Mesenchymal stem cell (in vitro differentiated cells and primary cell): ENCODE results near the gene WDFY1.
A peak's percentile ranks its signal among the peaks of the same experiment; 100 is the strongest.

Source experiments
- DNase-seq: peaks from one replicate; pipeline ENCODE4 v3.0.0-alpha.2; 2013
- H2AFZ ChIP-seq: one replicate; pipeline ENCODE4 v1.6.1; 2013; ENCODE audit warnings: low read depth, mild to moderate bottlenecking, control low read depth, inconsistent platforms, low read length, moderate library complexity
- H2AK5ac ChIP-seq: 2 replicates; pipeline ENCODE4 v1.6.1; 2013; ENCODE audit warnings: low read length, moderate library complexity, mild to moderate bottlenecking, inconsistent platforms; ENCODE audit not compliant: severe bottlenecking
- H2BK120ac ChIP-seq: one replicate; pipeline ENCODE4 v1.6.1; 2013; ENCODE audit warnings: low read depth, mild to moderate bottlenecking, inconsistent platforms, low read length, moderate library complexity
- H2BK12ac ChIP-seq, 2 experiments: one replicate each; pipeline ENCODE4 v1.6.1; 2013; ENCODE audit warnings: inconsistent platforms in 2 of 2, low read length in 2 of 2, mild to moderate bottlenecking in 2 of 2, moderate library complexity in 2 of 2, control low read depth in 1 of 2
- H2BK15ac ChIP-seq: one replicate; pipeline ENCODE4 v1.6.1; 2013; ENCODE audit warnings: mild to moderate bottlenecking, low read depth, inconsistent platforms; ENCODE audit not compliant: poor library complexity, severe bottlenecking
- H2BK5ac ChIP-seq: 2 replicates; pipeline ENCODE4 v1.6.1; 2013; ENCODE audit warnings: low read depth, mild to moderate bottlenecking, low read length, control low read depth, inconsistent platforms; ENCODE audit not compliant: poor library complexity, severe bottlenecking
- H3K14ac ChIP-seq, 2 experiments: one replicate each; pipeline ENCODE4 v1.6.1; 2013; ENCODE audit warnings: inconsistent platforms in 2 of 2, low read length in 2 of 2, control low read depth in 1 of 2, mild to moderate bottlenecking in 1 of 2, moderate library complexity in 1 of 2
- H3K18ac ChIP-seq, 2 experiments: one replicate each; pipeline ENCODE4 v1.6.1; 2013; ENCODE audit warnings: inconsistent platforms in 2 of 2, low read length in 2 of 2, control low read depth in 1 of 2, low read depth in 1 of 2, mild to moderate bottlenecking in 1 of 2
- H3K23ac ChIP-seq, 2 experiments: one replicate each; pipeline ENCODE4 v1.6.1; 2013; ENCODE audit warnings: inconsistent platforms in 2 of 2, low read length in 2 of 2, mild to moderate bottlenecking in 2 of 2, moderate library complexity in 2 of 2, control low read depth in 1 of 2
- H3K27ac ChIP-seq: 2 replicates; pipeline ENCODE4 v1.5.1; 2013; ENCODE audit warnings: mild to moderate bottlenecking, moderate library complexity, low read length, control low read depth, inconsistent platforms; ENCODE audit not compliant: poor library complexity, severe bottlenecking
- H3K27me3 ChIP-seq, 2 experiments: 2 replicates each; pipeline versions ENCODE4 v1.6.1 to v1.7.0; 2013; ENCODE audit warnings: low read length in 2 of 2, mild to moderate bottlenecking in 2 of 2, moderate library complexity in 2 of 2, control low read depth in 1 of 2, inconsistent platforms in 1 of 2; ENCODE audit not compliant: control insufficient read depth in 1 of 2, insufficient read depth in 1 of 2
- H3K36me3 ChIP-seq, 2 experiments: 2 replicates each; pipeline versions ENCODE4 v1.6.1 to v1.7.0; 2013; ENCODE audit warnings: low read length in 2 of 2, control low read depth in 1 of 2, inconsistent platforms in 1 of 2, low read depth in 1 of 2, mild to moderate bottlenecking in 1 of 2; ENCODE audit not compliant: insufficient read depth in 2 of 2, control insufficient read depth in 1 of 2
- H3K4ac ChIP-seq, 2 experiments: one replicate each; pipeline ENCODE4 v1.6.1; 2013; ENCODE audit warnings: inconsistent platforms in 2 of 2, low read length in 2 of 2, mild to moderate bottlenecking in 2 of 2, moderate library complexity in 2 of 2, control low read depth in 1 of 2, low read depth in 1 of 2
- H3K4me1 ChIP-seq: 2 replicates; pipeline ENCODE4 v1.6.1; 2013; ENCODE audit warnings: low read depth, low read length, control low read depth; ENCODE audit not compliant: control insufficient read depth, insufficient read depth
- H3K4me2 ChIP-seq: 2 replicates; pipeline ENCODE4 v1.6.1; 2013; ENCODE audit warnings: low read length, mild to moderate bottlenecking, inconsistent platforms; ENCODE audit not compliant: poor library complexity, severe bottlenecking
- H3K4me3 ChIP-seq, 2 experiments: 2 replicates each; pipeline versions ENCODE4 v1.5.1 to v1.7.0; 2013; ENCODE audit warnings: low read length in 2 of 2, mild to moderate bottlenecking in 2 of 2, control low read depth in 1 of 2, low read depth in 1 of 2; ENCODE audit not compliant: insufficient read depth in 1 of 2
- H3K79me1 ChIP-seq: replicated peaks from 2 replicates; pipeline ENCODE4 v1.6.1; 2013; ENCODE audit warnings: mild to moderate bottlenecking, control low read depth, low read length, inconsistent platforms; ENCODE audit not compliant: poor library complexity, severe bottlenecking
- H3K9ac ChIP-seq: 2 replicates; pipeline ENCODE4 v1.7.0; 2013; ENCODE audit warnings: mild to moderate bottlenecking, low read length, moderate library complexity
- H3K9me3 ChIP-seq: 2 replicates; pipeline ENCODE4 v1.7.0; 2013; ENCODE audit warnings: mild to moderate bottlenecking, low read length; ENCODE audit not compliant: control insufficient read depth
- H4K8ac ChIP-seq: one replicate; pipeline ENCODE4 v1.6.1; 2013; ENCODE audit warnings: inconsistent platforms, mild to moderate bottlenecking, low read length, moderate library complexity
- H4K91ac ChIP-seq: one replicate; pipeline ENCODE4 v1.6.1; 2013; ENCODE audit warnings: mild to moderate bottlenecking, low read length, inconsistent platforms
- WGBS: methylation state at CpG from one replicate; pipeline ENCODE4 v1.1.7; 2013; ENCODE audit warnings: mixed read lengths; 5-methylcytosine and 5-hydroxymethylcytosine counted together

WDFY1 gene

GRCh38 chr2:223973606-223974005, 28.5 kb upstream of the WDFY1 start:
- H3K9ac ChIP-seq = no peak overlapping the region

GRCh38 chr2:223972656-223973102, 27.5 kb upstream of the WDFY1 start:
- Histone ChIP-seq H3K14ac (no peak overlapping the region), H4K91ac (no peak overlapping the region), H2BK120ac (no peak overlapping the region), H3K23ac (no peak overlapping the region), H2AFZ (no peak overlapping the region), H3K4ac (no peak overlapping the region), H3K18ac (no peak overlapping the region), H3K27ac (no peak overlapping the region), H2AK5ac (no peak overlapping the region), H3K4me1 (no peaks in the 10 kb centered on the region), H3K4me3 (no peak overlapping the region), H3K36me3 (peaks cover 11 to 40% of the 10 kb centered on the region in 2 experiments), H2BK5ac (no peak overlapping the region), H3K79me1 (no peaks in the 10 kb centered on the region), H3K9ac (no peak overlapping the region), H3K4me2 (no peak overlapping the region), H3K27me3 (no peaks in the 10 kb centered on the region), H2BK12ac (no peak overlapping the region), H3K9me3 (no peaks in the 10 kb centered on the region), H4K8ac (no peak overlapping the region), H2BK15ac (no peak overlapping the region)
- 85% methylated on average over 7 of the region's 7 CpGs for WGBS
- DNase-seq = no peak

More at GRCh38 chr2:223973606-223974005, 28.5 kb upstream of the WDFY1 start:
- Histone ChIP-seq H3K27ac (no peak overlapping the region), H2AFZ (no peak overlapping the region), H4K91ac (no peak overlapping the region), H3K18ac (no peak overlapping the region), H3K4me3 (no peak overlapping the region), H3K23ac (no peak overlapping the region), H3K27me3 (no peaks in the 10 kb centered on the region), H3K4me1 (no peaks in the 10 kb centered on the region), H4K8ac (no peak overlapping the region), H3K14ac (no peak overlapping the region), H3K4me2 (no peak overlapping the region), H2BK5ac (no peak overlapping the region), H2AK5ac (no peak overlapping the region), H3K9me3 (no peaks in the 10 kb centered on the region), H3K4ac (no peak overlapping the region), H3K79me1 (no peaks in the 10 kb centered on the region), H2BK15ac (no peak overlapping the region), H2BK120ac (no peak overlapping the region), H2BK12ac (no peak overlapping the region), H3K36me3 (peaks cover 8 to 45% of the 10 kb centered on the region in 2 experiments)
- 100% methylated on average over 3 of the region's 3 CpGs for WGBS
- DNase-seq = no peak

DNA sequence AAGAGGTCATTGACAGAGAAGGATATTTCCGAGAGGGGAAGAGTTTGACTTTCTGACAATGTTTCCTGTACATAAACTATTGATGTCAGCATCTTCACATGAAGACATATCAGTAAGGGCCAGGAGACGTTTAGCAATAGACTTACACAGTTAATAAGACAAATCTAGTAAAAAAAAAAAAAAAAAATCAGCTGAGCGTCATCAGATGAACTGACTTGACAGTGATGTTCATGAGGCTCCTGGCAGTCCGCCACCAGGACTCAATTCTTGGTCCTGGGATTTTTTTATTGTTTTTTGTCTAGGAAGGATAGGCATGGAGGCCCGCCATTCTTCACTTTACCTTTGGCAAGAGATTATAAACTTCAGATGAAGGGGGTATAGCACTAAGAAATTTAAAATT, 26.6 kb upstream of the WDFY1 start:
- Histone ChIP-seq H3K79me1 (no peaks in the 10 kb centered on the region), H2AFZ (no peak overlapping the region), H3K14ac (no peak overlapping the region), H3K27ac (no peak overlapping the region), H4K91ac (no peak overlapping the region), H3K23ac (no peak overlapping the region), H2BK15ac (no peak overlapping the region), H2BK12ac (no peak overlapping the region), H2BK120ac (no peak overlapping the region), H3K4me2 (no peak overlapping the region), H2AK5ac (no peak overlapping the region), H4K8ac (no peak overlapping the region), H3K36me3 (peaks cover 18 to 41% of the 10 kb centered on the region in 2 experiments), H3K9ac (no peak overlapping the region), H3K27me3 (no peaks in the 10 kb centered on the region), H2BK5ac (no peak overlapping the region), H3K9me3 (no peaks in the 10 kb centered on the region), H3K18ac (no peak overlapping the region), H3K4me3 (no peak overlapping the region), H3K4ac (no peak overlapping the region), H3K4me1 (no peaks in the 10 kb centered on the region)
- WGBS = 93% methylated on average over 3 of the region's 5 CpGs
- no peak for DNase-seq

DNA sequence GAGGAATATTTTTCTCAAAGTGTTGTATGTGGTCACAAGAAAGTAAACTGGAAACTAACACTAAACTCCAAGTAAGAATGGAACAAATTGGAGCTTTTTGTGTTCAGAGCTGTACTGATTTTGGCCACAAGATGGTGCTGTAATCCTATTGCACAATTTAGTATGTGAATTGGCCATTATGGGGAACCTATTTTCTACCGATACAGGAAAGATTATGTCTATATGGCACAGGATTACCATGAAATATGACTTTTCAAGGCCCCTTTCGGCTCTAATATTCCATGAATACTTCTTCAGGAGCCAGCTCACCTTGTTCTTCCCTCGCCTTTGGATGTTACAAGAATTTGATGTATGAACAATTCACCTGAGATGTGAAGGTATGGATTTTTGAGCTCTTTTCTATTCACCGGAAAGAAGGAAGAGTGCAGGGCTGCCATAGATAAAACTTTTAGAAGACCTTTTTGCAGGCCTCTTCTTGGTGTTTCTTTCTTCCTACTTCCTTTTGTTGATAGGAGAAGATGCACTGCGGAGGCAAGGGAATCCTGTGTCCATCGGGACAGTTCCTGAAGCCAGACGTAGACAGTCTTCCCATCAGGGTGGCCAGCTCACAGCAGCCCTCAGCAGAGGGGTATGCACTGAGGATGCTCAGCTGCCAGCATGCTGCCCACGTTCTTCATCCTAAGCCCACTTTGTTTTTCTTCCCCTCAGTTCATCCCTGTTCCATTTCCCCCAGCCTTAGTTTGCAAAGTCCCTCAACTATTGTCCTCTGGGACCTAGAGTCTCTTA, 25.4 kb upstream of the WDFY1 start:
- H3K23ac ChIP-seq = no peak overlapping the region
- no peak overlapping the region for H2AFZ ChIP-seq
- no peaks in the 10 kb centered on the region for H3K9me3 ChIP-seq
- H2AK5ac ChIP-seq = no peak overlapping the region
- no peak overlapping the region for H3K4me3 ChIP-seq
- H4K91ac ChIP-seq = no peak overlapping the region
- no peak overlapping the region for H2BK120ac ChIP-seq
- H2BK15ac ChIP-seq = no peak overlapping the region
- no peaks in the 10 kb centered on the region for H3K27me3 ChIP-seq
- no peak overlapping the region for H3K14ac ChIP-seq
- 91% methylated on average over 7 of the region's 8 CpGs for WGBS
- no peaks in the 10 kb centered on the region for H3K4me1 ChIP-seq
- DNase-seq = peak; percentile 73
- no peak overlapping the region for H2BK12ac ChIP-seq
- H3K18ac ChIP-seq = no peak overlapping the region
- H4K8ac ChIP-seq = peak overlapping the region; percentile 19
- no peaks in the 10 kb centered on the region for H3K79me1 ChIP-seq
- H3K27ac ChIP-seq = no peak overlapping the region
- no peak overlapping the region for H2BK5ac ChIP-seq
- peaks cover 23 to 44% of the 10 kb centered on the region in 2 experiments for H3K36me3 ChIP-seq
- H3K4me2 ChIP-seq = no peak overlapping the region
- peak overlapping the region; percentile 65 for H3K9ac ChIP-seq
- H3K4ac ChIP-seq = no peak overlapping the region
